B cell (primary cell): ENCODE results near the gene PPP1R2. TPM values are rescaled to one million over a fixed set of nuclear protein-coding genes. Genes with fewer than 3 reads are reported as not detected.

ENCODE experiments used
- ATAC-seq: fragments of 200-7000 bp; cut with Tn5 transposase; one replicate; pipeline ENCODE4 v1.10.0; 2021; ENCODE audit warnings: low read depth, mild to moderate bottlenecking, moderate number of reproducible peaks, moderate library complexity
- CTCF ChIA-PET: fragments of 350-600 bp; sonication (Branson Sonifier 250); formaldehyde crosslinking; loops from one replicate; lab custom pipeline; 2021; ENCODE audit warnings: antibody characterized with exemption, inconsistent platforms; lab: Charles Lee
- POLR2A ChIA-PET: fragments of 350-600 bp; sonication (Branson Sonifier 250); formaldehyde crosslinking; loops from one replicate; lab custom pipeline; 2021; ENCODE audit warnings: antibody characterized with exemption; lab: Charles Lee
- DNase-seq: peaks from one replicate; pipeline ENCODE4 v3.0.0; 2013
- H2AFZ ChIP-seq: 2 replicates; pipeline ENCODE4 v1.6.1; 2012; ENCODE audit warnings: mild to moderate bottlenecking, low read depth, low read length; ENCODE audit not compliant: insufficient read depth, poor library complexity, severe bottlenecking
- H3K27ac ChIP-seq, 2 donors: 1 replicate in 1 of 2; 2 replicates in 1 of 2; pipeline ENCODE4 v1.5.1; 2012 to 2013; ENCODE audit warnings: low read length in 2 of 2, mild to moderate bottlenecking in 2 of 2, moderate library complexity in 1 of 2
- H3K27me3 ChIP-seq, 4 experiments: fragments of 200-600 bp in 1 of 4; sonication (generic) in 1 of 4; replicated peaks in 1 of 4; 1 replicate in 2 of 4; 2 replicates in 2 of 4; pipeline versions ENCODE4 v1.6.1 to v1.7.0; 2013 to 2016; ENCODE audit warnings: low read length in 3 of 4, mild to moderate bottlenecking in 2 of 4, mixed read lengths in 1 of 4, moderate library complexity in 1 of 4; ENCODE audit not compliant: insufficient read depth in 4 of 4, control insufficient read depth in 3 of 4; ENCODE audit errors: control extremely low read depth in 1 of 4
- H3K36me3 ChIP-seq, 2 experiments: replicated peaks in 1 of 2; 1 replicate in 1 of 2; 2 replicates in 1 of 2; pipeline versions ENCODE4 v1.6.1 to v1.7.1; 2013; ENCODE audit warnings: low read length in 1 of 2; ENCODE audit not compliant: insufficient read depth in 2 of 2, control insufficient read depth in 1 of 2; ENCODE audit errors: control extremely low read depth in 1 of 2, extremely low read depth in 1 of 2
- H3K4me1 ChIP-seq, 2 donors: fragments of 200-600 bp in 1 of 2; sonication (generic) in 1 of 2; 1 replicate in 1 of 2; 2 replicates in 1 of 2; pipeline versions ENCODE4 v1.5.1 to v1.6.1; 2013 to 2017; ENCODE audit warnings: low read length in 2 of 2; ENCODE audit not compliant: control insufficient read depth in 2 of 2, insufficient read depth in 2 of 2
- H3K4me2 ChIP-seq: replicated peaks from 2 replicates; pipeline ENCODE3; 2012; ENCODE audit warnings: mild to moderate bottlenecking, low read depth, low read length; ENCODE audit not compliant: poor library complexity, severe bottlenecking
- H3K4me3 ChIP-seq, 5 experiments: fragments of 200-600 bp in 1 of 5; sonication (generic) in 1 of 5; 1 replicate in 3 of 5; 2 replicates in 2 of 5; pipeline versions ENCODE4 v1.5.1 to v1.7.0; 2011 to 2016; ENCODE audit warnings: low read length in 4 of 5, mild to moderate bottlenecking in 4 of 5, low read depth in 2 of 5, control low read depth in 1 of 5, moderate library complexity in 1 of 5; ENCODE audit not compliant: insufficient read depth in 1 of 5; ENCODE audit errors: control extremely low read depth in 1 of 5, extremely low read depth in 1 of 5
- H3K79me2 ChIP-seq: fragments of 200-600 bp; sonication (generic); one replicate; pipeline ENCODE4 v1.6.0; 2016; ENCODE audit warnings: low read length; ENCODE audit not compliant: control insufficient read depth, insufficient read depth
- H3K9ac ChIP-seq: fragments of 200-600 bp; sonication (generic); 2 replicates; pipeline ENCODE4 v1.6.1; 2017; ENCODE audit warnings: mild to moderate bottlenecking, low read length, moderate library complexity
- H3K9me3 ChIP-seq, 3 donors: one replicate each; pipeline versions ENCODE4 v1.6.1 to v1.7.1; 2013; ENCODE audit warnings: low read length in 2 of 3; ENCODE audit not compliant: control insufficient read depth in 2 of 3, insufficient read depth in 1 of 3; ENCODE audit errors: control extremely low read depth in 1 of 3
- H4K20me1 ChIP-seq: 2 replicates; pipeline ENCODE4 v1.6.0; 2012; ENCODE audit warnings: mild to moderate bottlenecking, low read length; ENCODE audit not compliant: insufficient read depth, control insufficient read depth, poor library complexity, severe bottlenecking
- H3K27ac Mint-ChIP-seq: one replicate; pipeline ENCODE4 v1.8.0; 2021; ENCODE audit warnings: mixed read lengths
- H3K27me3 Mint-ChIP-seq: one replicate; pipeline ENCODE4 v1.8.0; 2021; ENCODE audit warnings: mixed read lengths
- H3K4me1 Mint-ChIP-seq: one replicate; pipeline ENCODE4 v1.8.0; 2021; ENCODE audit warnings: mixed read lengths
- H3K4me3 Mint-ChIP-seq: one replicate; pipeline ENCODE4 v1.8.0; 2021; ENCODE audit warnings: mixed read lengths
- H3K9me3 Mint-ChIP-seq: one replicate; pipeline ENCODE4 v1.8.0; 2022; ENCODE audit warnings: mixed read lengths; ENCODE audit not compliant: insufficient read depth
- CTCF ChIP-seq: fragments of 200-600 bp; IDR thresholded peaks from one replicate; pipeline ENCODE4 v1.8.0; 2022; ENCODE audit warnings: antibody characterized with exemption, mild to moderate bottlenecking
- EZH2 ChIP-seq: IDR thresholded peaks from 2 replicates; pipeline ENCODE4 v1.6.1; 2012; ENCODE audit warnings: borderline replicate concordance, low read depth, mild to moderate bottlenecking, moderate library complexity, low read length; ENCODE audit not compliant: insufficient read depth, poor library complexity, severe bottlenecking
- WGBS: methylation state at CpG from one replicate; pipeline ENCODE4 v1.1.5; 2013; ENCODE audit warnings: missing lambda C conversion rate; ENCODE audit not compliant: insufficient coverage; 5-methylcytosine and 5-hydroxymethylcytosine counted together
- intact Hi-C: fragments of 100-400 bp; cut with micrococcal nuclease; formaldehyde crosslinking; loops from one replicate; pipeline ENCODE4 v1.10.0; 2022
- polyA plus RNA-seq: library from polyadenylated mRNA; depleted of rRNA; stranded (reverse); fragments of >200 nt; gene quantifications from 2 replicates; pipeline ENCODE4 v1.2.3, GENCODE V29; 2012
- total RNA-seq, 2 donors: library from RNA; stranded (reverse); fragments of 120-200 nt in 1 of 2; gene quantifications; 1 replicate in 1 of 2; 2 replicates in 1 of 2; pipeline versions ENCODE4 v1.2.3 to v1.2.4, GENCODE V29; 2013 to 2022

Gene PPP1R2
- total and polyA plus RNA-seq, 2 donors (not counting 1 experiment from before 2014, with no cell fraction given), result 39.1 to 73.8 TPM

DNA sequence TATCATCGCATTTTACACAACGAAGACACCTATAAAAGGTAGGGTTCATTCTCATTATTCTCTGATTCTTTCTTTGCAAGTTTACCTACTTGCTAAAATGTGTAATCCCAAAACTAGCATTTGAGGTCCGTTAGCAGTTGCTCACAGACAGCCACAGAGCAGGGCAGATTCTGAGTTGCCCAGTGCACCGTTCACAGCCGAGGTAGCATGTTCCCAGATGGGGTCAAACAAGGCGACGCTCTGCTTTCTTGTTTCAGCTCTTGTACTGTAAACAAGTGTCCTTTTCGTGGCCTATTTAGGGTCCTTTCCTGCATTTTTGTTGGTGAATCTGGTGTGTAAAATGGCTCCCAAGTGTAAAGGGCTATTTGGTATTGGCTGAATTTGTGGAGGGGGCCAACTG lies 3.1 kb downstream of the PPP1R2 start:
- Mint-ChIP-seq H3K27ac (peak overlapping the region; percentile 66), H3K27me3 (no peaks in the 10 kb centered on the region), H3K4me1 (peaks cover 75% of the 10 kb centered on the region), H3K4me3 (peak overlapping the region; percentile 97), H3K9me3 (no peaks in the 10 kb centered on the region)
- ChIA-PET POLR2A (no interaction called here), CTCF (no interaction called here)
- intact Hi-C loops, result loop anchor here (5.0 kb wide), 2 partner anchors 853 to 868 kb away; partner anchors contain the start of genes FAM43A and LSG1
- H3K36me3 ChIP-seq, result peaks cover 0 to 10% of the 10 kb centered on the region in 2 experiments
- 69% methylated on average over 6 of the region's 8 CpGs for WGBS
- H3K4me1 ChIP-seq, result peaks cover 48 to 59% of the 10 kb centered on the region in 2 donors
- TF ChIP-seq EZH2 (no peak), CTCF (no peak)
- ATAC-seq, result no peak
- H3K27me3 ChIP-seq, result no peaks in the 10 kb centered on the region
- no peak overlapping the region for H2AFZ ChIP-seq
- H4K20me1 ChIP-seq, result peaks cover 60% of the 10 kb centered on the region
- peak overlapping the region; percentile 40 for H3K9ac ChIP-seq
- peak overlapping the region in 1 of 5 experiments; percentile 94 for H3K4me3 ChIP-seq
- no peak for DNase-seq
- H3K79me2 ChIP-seq, result peaks cover 80% of the 10 kb centered on the region
- peak overlapping the region; percentile 80 for H3K4me2 ChIP-seq
- no peaks in the 10 kb centered on the region for H3K9me3 ChIP-seq
- H3K27ac ChIP-seq, result peak overlapping the region in 1 of 2 donors; percentile 96

DNA sequence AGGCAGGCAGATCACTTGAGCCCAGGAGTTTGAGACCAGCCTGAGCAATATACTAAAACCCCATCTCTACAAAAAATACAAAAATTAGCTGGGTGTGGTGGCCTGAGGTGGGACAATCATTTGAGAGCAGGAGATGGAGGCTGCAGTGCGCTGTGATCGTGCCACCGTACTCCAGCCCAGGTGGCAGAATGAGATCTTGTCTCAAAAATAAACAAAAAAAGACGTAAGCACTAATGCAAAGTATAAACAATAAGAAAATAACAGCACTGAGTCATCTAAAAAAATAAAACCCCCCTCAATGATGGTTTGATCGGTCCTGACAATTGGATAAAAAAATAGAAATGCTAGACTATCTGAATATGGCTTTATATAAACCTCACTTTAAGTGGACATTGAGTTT lies 3.6 kb downstream of the PPP1R2 start:
- ATAC-seq (no peak), DNase-seq (no peak)
- no peaks in the 10 kb centered on the region for H3K27me3 Mint-ChIP-seq
- Histone ChIP-seq H3K9me3 (no peaks in the 10 kb centered on the region), H2AFZ (no peak overlapping the region), H4K20me1 (peaks cover 66% of the 10 kb centered on the region), H3K4me3 (no peak overlapping the region), H3K9ac (no peak overlapping the region), H3K27me3 (no peaks in the 10 kb centered on the region), H3K27ac (peak overlapping the region in 1 of 2 donors; percentile 96), H3K36me3 (peaks cover 0 to 12% of the 10 kb centered on the region in 2 experiments), H3K4me2 (peak overlapping the region; percentile 47), H3K4me1 (peaks cover 49 to 62% of the 10 kb centered on the region in 2 donors), H3K79me2 (peaks cover 86% of the 10 kb centered on the region)
- peak overlapping the region; percentile 97 for H3K4me3 Mint-ChIP-seq
- peaks cover 75% of the 10 kb centered on the region for H3K4me1 Mint-ChIP-seq
- intact Hi-C loops, result loop anchor here (2.0 kb wide), 1 partner anchor 17 kb away; no protein-coding TSS in a partner anchor
- CTCF ChIA-PET, result interaction anchor here (3.2 kb wide), 1 partner anchor 269 kb away, joined by 14 read pairs; the partner anchor contains the start of gene XXYLT1
- 100% methylated on average over 3 of the region's 5 CpGs for WGBS
- TF ChIP-seq CTCF (no peak), EZH2 (no peak)
- POLR2A ChIA-PET, result no interaction called here
- peak overlapping the region; percentile 60 for H3K27ac Mint-ChIP-seq
- H3K9me3 Mint-ChIP-seq, result no peaks in the 10 kb centered on the region
